Upper lobe of left lung (tissue), 4 donors: ENCODE results near the gene RHOF.
A peak's percentile ranks its signal among the peaks of the same experiment; 100 is the strongest.

ENCODE experiments used
- POLR2A ChIP-seq, 4 donors: fragments of 450-650 bp; IDR thresholded peaks; one replicate each; pipeline ENCODE4 v1.5.1; 2016 to 2017; ENCODE audit warnings: antibody characterized with exemption in 4 of 4, mild to moderate bottlenecking in 2 of 4
- POLR2AphosphoS5 ChIP-seq, 2 donors: sonication (generic); formaldehyde crosslinking; IDR thresholded peaks; one replicate each; pipeline ENCODE4 v1.5.1; 2017; ENCODE audit warnings: antibody characterized with exemption in 2 of 2
- TF ChIP-seq, protein P1 (sequence below), 6 experiments: fragments of 450-650 bp in 4 of 6; fragments of 200-600 bp in 2 of 6; sonication (generic) in 2 of 6; IDR thresholded peaks; one replicate each; pipeline ENCODE4 v1.5.1; 2016 to 2019; ENCODE audit warnings: antibody characterized with exemption in 6 of 6

DNA sequence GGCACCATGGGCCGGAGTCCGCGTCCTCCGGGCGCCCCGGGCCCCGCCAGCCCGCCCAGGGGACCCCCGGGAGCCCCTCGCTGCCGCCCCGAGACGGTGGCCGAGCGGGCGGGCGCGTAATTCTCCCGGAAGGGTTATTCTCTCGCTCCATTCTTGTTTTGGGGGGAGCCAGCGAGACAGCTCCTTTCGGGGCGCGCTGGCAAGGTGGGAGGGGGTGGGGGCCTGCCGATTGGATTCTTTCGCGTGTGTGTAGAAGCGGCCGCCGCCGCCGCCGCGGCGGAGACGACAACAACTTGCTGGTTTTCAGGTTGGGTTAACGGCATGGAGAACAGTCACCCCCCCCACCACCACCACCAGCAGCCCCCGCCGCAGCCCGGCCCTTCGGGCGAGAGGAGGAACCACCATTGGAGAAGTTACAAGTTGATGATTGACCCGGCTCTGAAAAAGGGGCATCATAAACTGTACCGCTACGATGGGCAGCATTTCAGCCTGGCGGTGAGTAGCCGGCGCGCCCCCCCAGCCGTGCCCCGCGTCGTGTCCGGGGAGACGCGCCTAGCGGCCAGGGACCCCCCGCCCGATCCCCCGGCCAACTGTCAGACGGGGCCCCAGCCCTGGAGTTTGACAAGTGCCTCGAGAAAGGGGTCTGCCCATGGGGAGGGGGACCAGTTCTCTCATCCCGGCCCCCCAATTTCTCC lies 11.1 kb upstream of the RHOF start:
- TF ChIP-seq POLR2A (IDR thresholded peaks at IDR 0.05) (no peak), POLR2AphosphoS5 (IDR thresholded peaks at IDR 0.05) (no peak)
- TF ChIP-seq, protein P1, sequence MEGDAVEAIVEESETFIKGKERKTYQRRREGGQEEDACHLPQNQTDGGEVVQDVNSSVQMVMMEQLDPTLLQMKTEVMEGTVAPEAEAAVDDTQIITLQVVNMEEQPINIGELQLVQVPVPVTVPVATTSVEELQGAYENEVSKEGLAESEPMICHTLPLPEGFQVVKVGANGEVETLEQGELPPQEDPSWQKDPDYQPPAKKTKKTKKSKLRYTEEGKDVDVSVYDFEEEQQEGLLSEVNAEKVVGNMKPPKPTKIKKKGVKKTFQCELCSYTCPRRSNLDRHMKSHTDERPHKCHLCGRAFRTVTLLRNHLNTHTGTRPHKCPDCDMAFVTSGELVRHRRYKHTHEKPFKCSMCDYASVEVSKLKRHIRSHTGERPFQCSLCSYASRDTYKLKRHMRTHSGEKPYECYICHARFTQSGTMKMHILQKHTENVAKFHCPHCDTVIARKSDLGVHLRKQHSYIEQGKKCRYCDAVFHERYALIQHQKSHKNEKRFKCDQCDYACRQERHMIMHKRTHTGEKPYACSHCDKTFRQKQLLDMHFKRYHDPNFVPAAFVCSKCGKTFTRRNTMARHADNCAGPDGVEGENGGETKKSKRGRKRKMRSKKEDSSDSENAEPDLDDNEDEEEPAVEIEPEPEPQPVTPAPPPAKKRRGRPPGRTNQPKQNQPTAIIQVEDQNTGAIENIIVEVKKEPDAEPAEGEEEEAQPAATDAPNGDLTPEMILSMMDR (IDR thresholded peaks at IDR 0.05): peak in 1 of 6 experiments; percentile 9
